Kidney (tissue), 14 donors: ENCODE results near the gene KCNC3. TPM values are rescaled to one million over a fixed set of nuclear protein-coding genes. Genes with fewer than 3 reads are reported as not detected.

Source experiments
- DNase-seq, 5 donors: peaks; one replicate each; pipeline ENCODE4 v3.0.0-alpha.2; 2013 to 2020
- FAIRE-seq: peaks from 2 replicates; lab custom pipeline; 2012; peaks lifted over from hg19 to GRCh38; lab: Jason Lieb, UNC
- H3K27ac ChIP-seq, 2 donors: one replicate each; pipeline ENCODE4 v1.7.0; 2013; ENCODE audit warnings: low read depth in 2 of 2, low read length in 2 of 2, inconsistent platforms in 1 of 2
- H3K27me3 ChIP-seq: one replicate; pipeline ENCODE4 v1.7.1; 2013; ENCODE audit warnings: low read length, inconsistent platforms; ENCODE audit not compliant: control insufficient read depth, insufficient read depth
- H3K36me3 ChIP-seq, 3 donors: one replicate each; pipeline versions ENCODE4 v1.7.0 to v1.7.1; 2013; ENCODE audit warnings: low read length in 3 of 3, control low read depth in 1 of 3, inconsistent platforms in 1 of 3; ENCODE audit not compliant: insufficient read depth in 3 of 3, control insufficient read depth in 2 of 3
- H3K4me1 ChIP-seq, 3 donors: one replicate each; pipeline versions ENCODE4 v1.7.0 to v1.7.1; 2013; ENCODE audit warnings: low read length in 3 of 3, inconsistent platforms in 1 of 3, low read depth in 1 of 3; ENCODE audit not compliant: control insufficient read depth in 2 of 3, insufficient read depth in 2 of 3
- H3K4me3 ChIP-seq, 3 donors: one replicate each; pipeline versions ENCODE4 v1.7.0 to v1.8.1; 2013; ENCODE audit warnings: low read length in 3 of 3, control low read depth in 1 of 3, inconsistent platforms in 1 of 3
- H3K9ac ChIP-seq, 3 donors: one replicate each; pipeline versions ENCODE4 v1.7.0 to v1.7.1; 2013; ENCODE audit warnings: low read length in 3 of 3, control low read depth in 1 of 3, inconsistent platforms in 1 of 3
- H3K9me3 ChIP-seq, 3 donors: one replicate each; pipeline versions ENCODE4 v1.7.0 to v1.7.1; 2013; ENCODE audit warnings: low read length in 3 of 3, control low read depth in 1 of 3, inconsistent platforms in 1 of 3; ENCODE audit not compliant: control insufficient read depth in 2 of 3, insufficient read depth in 1 of 3
- CTCF ChIP-seq: IDR thresholded peaks from 3 replicates; pipeline ENCODE4 v1.5.1; 2012; ENCODE audit warnings: mild to moderate bottlenecking, moderate library complexity, borderline replicate concordance; ENCODE audit not compliant: insufficient read depth; ENCODE audit errors: extremely low read depth
- intact Hi-C: fragments of 100-400 bp; cut with DNase I; formaldehyde crosslinking; loops from one replicate; pipeline ENCODE4 v1.11.1; 2022
- polyA plus RNA-seq: library from polyadenylated mRNA; stranded (reverse); fragments of 350-450 nt; fragmentation: Illumina TruSeq; extraction: RNeasy Lipid Tissue Mini Kit (QIAGEN cat#74804); gene quantifications from one replicate; pipeline ENCODE4 v1.2.3, GENCODE V29; 2014; ENCODE audit warnings: low read depth, low replicate concordance; ENCODE audit not compliant: insufficient read depth
- total RNA-seq: library from RNA; stranded (reverse); fragmentation: NEBNext Ultra II Directional; extraction: Animal tissue kit (Norgen Biotek cat#: 25700); gene quantifications from one replicate; pipeline ENCODE4 v1.2.1, GENCODE V29; 2021
- donor health status: control.
- donor health status: control.
- donor health status: control.
- donor health status: control.
- donor health status: control.
- donor health status: DM: yes; HTN: yes; CAD: no.
- donor health status: Normal renal cell carcinoma (clear cell type).

The KCNC3 gene
- total and polyA plus RNA-seq, 2 donors from 2014 or later: 9.1 to 31.0 TPM

DNA sequence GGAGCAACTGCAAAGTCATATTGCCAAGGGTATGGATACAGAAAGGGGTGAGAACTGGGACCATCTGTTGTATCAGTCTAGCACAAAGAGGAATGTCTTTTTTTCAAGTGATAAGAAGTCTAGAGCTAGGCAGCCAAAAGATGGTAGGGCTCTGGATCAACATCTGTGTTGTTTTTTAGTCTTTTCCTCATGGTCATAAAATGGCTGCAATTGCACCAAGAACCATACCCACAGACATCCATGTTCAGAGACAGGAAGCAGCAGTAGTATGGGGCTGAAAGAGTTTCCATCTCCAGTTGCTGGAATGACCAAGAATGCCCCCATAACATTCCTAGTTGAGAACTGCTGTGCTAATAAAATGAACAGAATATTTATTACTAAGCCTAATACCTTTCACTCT is 25.6 kb downstream of the KCNC3 start:
- no peak for DNase-seq
- no peak for FAIRE-seq
- H3K4me1 ChIP-seq: no peaks in the 10 kb centered on the region

GRCh38 chr19:50301607-50301971 is 27.6 kb downstream of the KCNC3 start:
- intact Hi-C loops: no loop called here
- Histone ChIP-seq H3K27ac (no peak overlapping the region), H3K27me3 (no peaks in the 10 kb centered on the region), H3K36me3 (no peaks in the 10 kb centered on the region), H3K4me3 (no peak overlapping the region), H3K9me3 (no peaks in the 10 kb centered on the region), H3K4me1 (no peaks in the 10 kb centered on the region), H3K9ac (no peak overlapping the region)
- FAIRE-seq (no peak), DNase-seq (no peak)
- TF ChIP-seq CTCF: no peak

More for the DNA sequence above, 25.6 kb downstream of the KCNC3 start:
- Histone ChIP-seq H3K9me3 (no peaks in the 10 kb centered on the region), H3K27me3 (no peaks in the 10 kb centered on the region), H3K36me3 (peaks cover 0 to 7% (median 0%) of the 10 kb centered on the region in 3 donors), H3K4me3 (no peak overlapping the region), H3K9ac (no peak overlapping the region), H3K27ac (no peak overlapping the region)
- no peak for TF ChIP-seq CTCF
- intact Hi-C loops: no loop called here

DNA sequence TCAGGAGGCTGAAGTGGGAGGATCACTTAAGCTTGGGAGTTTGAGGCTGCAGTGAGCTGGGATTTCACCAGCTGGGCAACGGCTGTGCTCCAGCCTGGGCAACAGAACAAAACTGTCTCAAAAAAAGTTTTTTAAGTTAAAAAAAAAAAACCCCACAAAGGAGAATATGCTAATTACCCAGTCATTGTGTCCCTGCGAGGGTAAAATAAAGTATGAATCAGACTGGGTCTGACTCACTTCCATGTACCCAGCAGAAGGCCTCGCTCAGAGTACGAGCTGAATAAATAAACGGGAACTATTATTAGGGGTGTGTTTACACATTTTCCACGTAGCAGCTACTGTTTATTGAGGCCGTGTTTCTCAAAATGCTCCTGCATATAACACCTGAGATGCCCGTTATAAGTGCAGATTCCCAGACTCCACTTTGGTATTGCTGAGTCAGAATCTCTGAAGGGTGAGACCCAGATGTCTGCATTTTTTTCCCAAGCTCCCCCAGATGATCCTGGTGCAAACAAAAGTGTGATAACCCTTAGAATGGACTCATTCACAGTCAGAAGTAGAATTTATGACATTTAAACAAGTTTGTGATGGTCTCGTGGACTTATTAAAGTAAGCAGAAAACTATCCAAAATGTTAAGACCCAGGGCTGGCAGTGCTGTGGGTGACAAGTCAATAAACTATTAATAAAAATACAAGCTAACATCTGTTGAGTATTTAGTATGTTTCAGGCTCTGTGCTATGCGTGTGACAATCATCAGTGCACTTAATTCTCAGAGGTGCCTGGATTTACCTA is 28.2 kb downstream of the KCNC3 start:
- Histone ChIP-seq H3K27ac (no peak overlapping the region), H3K4me3 (no peak overlapping the region), H3K36me3 (no peaks in the 10 kb centered on the region), H3K4me1 (no peaks in the 10 kb centered on the region), H3K9ac (no peak overlapping the region), H3K9me3 (no peaks in the 10 kb centered on the region), H3K27me3 (no peaks in the 10 kb centered on the region)
- no peak for DNase-seq
- FAIRE-seq: no peak
- TF ChIP-seq CTCF: no peak
- intact Hi-C loops: no loop called here
